ENCODE results near the gene SAP130.

Gene SAP130

DNA sequence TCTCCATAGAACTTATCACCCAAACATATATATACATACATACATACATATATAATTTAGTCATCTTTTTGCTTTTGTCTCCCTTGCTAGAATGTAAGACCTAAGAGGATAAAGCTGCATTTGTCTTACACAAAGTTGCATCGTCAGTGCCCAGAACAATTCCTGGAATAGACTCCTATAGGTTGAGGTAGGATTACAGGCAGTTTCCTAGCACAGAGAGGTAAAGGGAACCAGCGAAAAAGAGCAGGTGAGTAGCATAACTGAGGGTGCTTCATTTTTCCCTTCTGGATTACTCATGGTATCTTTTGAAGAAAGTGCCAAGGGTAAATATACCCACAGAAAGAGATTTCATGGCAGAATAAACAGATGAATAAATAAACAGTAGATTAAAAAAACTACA is 74.0 kb downstream of the SAP130 start:
- TF ChIP-seq, protein P1, sequence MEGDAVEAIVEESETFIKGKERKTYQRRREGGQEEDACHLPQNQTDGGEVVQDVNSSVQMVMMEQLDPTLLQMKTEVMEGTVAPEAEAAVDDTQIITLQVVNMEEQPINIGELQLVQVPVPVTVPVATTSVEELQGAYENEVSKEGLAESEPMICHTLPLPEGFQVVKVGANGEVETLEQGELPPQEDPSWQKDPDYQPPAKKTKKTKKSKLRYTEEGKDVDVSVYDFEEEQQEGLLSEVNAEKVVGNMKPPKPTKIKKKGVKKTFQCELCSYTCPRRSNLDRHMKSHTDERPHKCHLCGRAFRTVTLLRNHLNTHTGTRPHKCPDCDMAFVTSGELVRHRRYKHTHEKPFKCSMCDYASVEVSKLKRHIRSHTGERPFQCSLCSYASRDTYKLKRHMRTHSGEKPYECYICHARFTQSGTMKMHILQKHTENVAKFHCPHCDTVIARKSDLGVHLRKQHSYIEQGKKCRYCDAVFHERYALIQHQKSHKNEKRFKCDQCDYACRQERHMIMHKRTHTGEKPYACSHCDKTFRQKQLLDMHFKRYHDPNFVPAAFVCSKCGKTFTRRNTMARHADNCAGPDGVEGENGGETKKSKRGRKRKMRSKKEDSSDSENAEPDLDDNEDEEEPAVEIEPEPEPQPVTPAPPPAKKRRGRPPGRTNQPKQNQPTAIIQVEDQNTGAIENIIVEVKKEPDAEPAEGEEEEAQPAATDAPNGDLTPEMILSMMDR (IDR thresholded peaks at IDR 0.05; ENCODE audit: low read depth, low read length): no peak

DNA sequence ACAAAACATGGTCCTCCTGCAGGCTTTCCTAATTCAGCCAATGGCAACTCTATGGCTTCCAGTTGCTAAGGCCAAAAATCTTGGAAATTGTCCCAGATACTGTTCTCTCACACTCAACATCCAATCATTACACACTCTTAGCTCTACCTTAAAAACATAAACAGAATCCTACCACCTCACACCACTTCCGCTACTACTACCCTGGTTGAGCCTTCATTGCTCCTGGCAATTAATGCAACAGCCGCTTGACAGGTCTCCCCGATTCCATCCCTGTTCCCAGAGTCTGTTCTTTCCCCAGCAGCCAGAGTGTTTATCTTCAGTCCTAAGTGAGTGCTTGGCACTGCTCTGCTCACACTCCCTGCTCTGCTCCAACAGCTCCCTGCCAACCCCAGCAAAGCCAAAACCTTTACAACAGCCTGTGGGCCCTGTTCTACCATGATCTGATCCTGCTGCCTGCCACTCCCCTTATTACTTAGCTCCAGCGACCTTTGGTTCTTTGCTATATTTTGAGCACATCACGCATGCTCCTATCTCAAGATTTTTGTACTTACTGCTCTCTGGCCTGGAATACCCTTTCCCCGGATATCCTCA is 74.6 kb downstream of the SAP130 start:
- TF ChIP-seq, protein P1 (IDR thresholded peaks at IDR 0.05; ENCODE audit: low read depth, low read length): no peak
- no peak overlapping the region for H3K4me3 ChIP-seq (ENCODE audit: low read depth, low read length)

More for the DNA sequence above, 74.0 kb downstream of the SAP130 start:
- no peak overlapping the region for H3K4me3 ChIP-seq (ENCODE audit: low read depth, low read length)

DNA sequence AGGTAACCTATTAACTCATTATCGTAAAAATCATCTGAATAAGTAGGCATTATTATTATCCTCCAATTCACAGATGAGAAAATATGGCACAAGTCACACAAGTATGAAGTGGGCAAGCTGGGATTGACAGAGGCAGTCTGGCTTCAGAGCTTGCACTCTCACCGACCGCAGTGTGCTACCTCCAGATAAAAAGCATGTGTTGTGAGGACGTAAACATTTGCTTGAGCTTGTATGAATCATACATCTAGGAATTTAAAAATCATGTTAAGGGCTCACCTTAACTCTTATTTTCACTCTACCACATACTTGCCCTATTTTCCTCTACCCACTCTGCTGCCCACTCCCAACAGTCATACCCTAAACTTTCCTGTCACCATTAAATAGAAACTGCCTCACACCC is 76.8 kb downstream of the SAP130 start:
- TF ChIP-seq, protein P1 (IDR thresholded peaks at IDR 0.05; ENCODE audit: low read depth, low read length): no peak
- no peak overlapping the region for H3K4me3 ChIP-seq (ENCODE audit: low read depth, low read length)

DNA sequence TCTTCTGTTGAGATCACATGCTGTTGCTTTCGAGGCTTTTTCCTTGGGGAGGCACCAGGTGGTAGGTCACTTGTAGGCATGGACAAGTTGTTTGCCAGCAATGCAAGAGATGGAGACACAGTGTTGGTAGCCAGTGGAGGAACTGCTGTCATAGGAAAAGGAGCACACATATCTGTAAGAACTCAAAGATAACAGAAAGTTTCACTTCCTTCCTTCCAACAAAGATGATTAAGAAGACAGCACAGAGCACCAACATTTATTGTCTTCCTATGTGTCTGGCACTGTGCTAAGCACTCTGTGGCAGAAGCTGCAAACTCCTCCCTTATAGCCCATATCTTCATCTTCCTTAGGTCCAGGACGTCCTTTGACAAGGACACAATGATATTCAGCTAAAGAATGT is 77.6 kb downstream of the SAP130 start:
- H3K4me3 ChIP-seq (ENCODE audit: low read depth, low read length): no peak overlapping the region
- TF ChIP-seq, protein P1 (IDR thresholded peaks at IDR 0.05; ENCODE audit: low read depth, low read length): no peak

DNA sequence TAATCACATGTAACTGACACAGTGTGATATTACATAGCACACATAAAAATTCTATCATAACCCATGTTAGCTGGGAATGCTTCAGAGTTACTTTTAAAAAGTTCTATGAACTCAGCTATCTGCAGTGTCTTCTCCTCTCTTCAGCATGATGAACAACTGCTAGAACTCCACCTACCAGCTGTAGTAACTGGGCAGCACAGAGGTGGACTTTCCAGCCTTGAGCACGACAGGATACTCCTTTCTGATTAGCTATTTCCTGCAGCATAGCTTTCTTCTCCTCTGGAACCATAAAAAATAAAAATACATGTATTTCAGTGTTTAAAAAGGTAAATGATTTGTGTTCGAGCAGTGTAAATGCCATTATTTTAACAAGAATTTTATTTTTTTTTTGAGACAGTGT is 82.6 kb downstream of the SAP130 start:
- H3K4me3 ChIP-seq (ENCODE audit: low read depth, low read length): no peak overlapping the region
- TF ChIP-seq, protein P1 (IDR thresholded peaks at IDR 0.05; ENCODE audit: low read depth, low read length): no peak

DNA sequence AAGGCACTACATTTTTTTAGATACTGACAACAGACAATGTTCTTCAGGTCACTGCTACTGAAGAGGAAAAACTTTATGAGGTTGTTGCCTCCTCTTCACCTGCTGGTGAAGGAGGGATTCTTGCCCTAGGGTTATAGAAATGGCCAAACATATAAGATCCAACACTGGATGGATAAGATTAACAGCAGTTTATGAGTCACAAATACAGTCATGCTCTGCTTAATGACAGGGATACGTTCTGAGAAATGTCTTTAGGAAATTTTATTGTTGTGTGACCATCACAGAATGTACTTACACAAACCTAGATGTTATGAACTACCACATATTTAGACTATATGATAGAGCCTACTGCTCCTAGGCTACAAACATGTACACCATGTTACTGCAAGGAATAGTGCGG is 84.7 kb downstream of the SAP130 start:
- no peak overlapping the region for H3K4me3 ChIP-seq (ENCODE audit: low read depth, low read length)
- TF ChIP-seq, protein P1 (IDR thresholded peaks at IDR 0.05; ENCODE audit: low read depth, low read length): no peak

DNA sequence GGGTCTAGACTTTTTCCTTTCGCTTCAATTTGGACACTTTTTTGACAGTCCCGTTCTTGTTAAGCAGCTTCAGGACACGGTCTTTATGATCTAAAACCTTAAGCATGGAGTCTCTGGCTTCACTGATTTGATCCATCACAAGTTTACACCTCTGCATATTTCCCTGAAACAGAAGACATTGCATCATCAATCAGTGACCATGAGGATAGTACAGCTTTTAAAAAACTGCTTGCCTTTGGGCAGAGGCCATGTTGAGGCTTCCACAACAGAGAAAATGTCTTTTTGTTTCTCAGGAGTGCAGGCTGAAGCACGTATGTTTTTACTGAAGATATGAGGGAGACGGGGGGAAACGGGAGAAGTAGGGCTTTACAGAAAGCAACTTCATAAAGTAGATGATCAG is 85.9 kb downstream of the SAP130 start:
- TF ChIP-seq, protein P1 (IDR thresholded peaks at IDR 0.05; ENCODE audit: low read depth, low read length): no peak
- H3K4me3 ChIP-seq (ENCODE audit: low read depth, low read length): no peak overlapping the region
